Measurements from ENCODE around the gene PCNX1. TPM values are rescaled to one million over a fixed set of nuclear protein-coding genes. Genes with fewer than 3 reads are reported as not detected.

PCNX1 gene
- total RNA-seq, 1 donor from 2014 or later, result 18.0 TPM

- TF ChIP-seq CTCF (conservative IDR thresholded peaks at IDR 0.05; ENCODE audit: low read depth, low read length), result no peak
- DNase-seq (ENCODE audit: low read depth), result no peak
- no peak overlapping the region for H3K4me3 ChIP-seq (ENCODE audit: low read depth, low read length)
These were observed 243.5 kb downstream of the PCNX1 start for GRCh38 chr14:71150737-71151136.

- no peak for DNase-seq (ENCODE audit: low read depth)
- H3K4me3 ChIP-seq (ENCODE audit: low read depth, low read length), result no peak overlapping the region
- no peak for TF ChIP-seq CTCF (conservative IDR thresholded peaks at IDR 0.05; ENCODE audit: low read depth, low read length)
These were observed 248.5 kb downstream of the PCNX1 start for GRCh38 chr14:71155743-71156142.

GRCh38 chr14:71163050-71163841, 256.0 kb downstream of the PCNX1 start:
- no peak for TF ChIP-seq CTCF (conservative IDR thresholded peaks at IDR 0.05; ENCODE audit: low read depth, low read length)
- no peak for DNase-seq (ENCODE audit: low read depth)
- H3K4me3 ChIP-seq (ENCODE audit: low read depth, low read length), result no peak overlapping the region

GRCh38 chr14:71163842-71164629, 256.8 kb downstream of the PCNX1 start:
- no peak for DNase-seq (ENCODE audit: low read depth)
- no peak for TF ChIP-seq CTCF (conservative IDR thresholded peaks at IDR 0.05; ENCODE audit: low read depth, low read length)

More at GRCh38 chr14:71163842-71164629, 256.8 kb downstream of the PCNX1 start:
- no peak overlapping the region for H3K4me3 ChIP-seq (ENCODE audit: low read depth, low read length)

Other genes starting within 250 kb of the PCNX1 start
- 13.7 and 16.7 TPM in 2 replicates for gene MAP3K9, start 97.9 kb upstream of the PCNX1 start, total RNA-seq

Measured in epithelial cell of proximal tubule (primary cell).